ENCODE results near the gene ACBD6. TPM values are rescaled to one million over a fixed set of nuclear protein-coding genes. Genes with fewer than 3 reads are reported as not detected.
"Not testable (repeated sequence)": the region's sequence is repeated elsewhere in the genome, so short reads cannot be mapped to it uniquely, and the experiment has no call there.

ACBD6 gene
- total RNA-seq, 4 donors from 2014 or later: 31.3 to 43.1 (median 36.9) TPM

- 95 to 98% methylated on average over 8 of the region's 8 CpGs for WGBS, 2 donors
- no peak overlapping the region for H3K4me3 ChIP-seq (ENCODE audit: low read depth, poor library complexity, severe bottlenecking)
- intact Hi-C loops (cut with DNase I; ENCODE audit: low total_unique reads): loop anchor here (10.0 kb wide), 1 partner anchor 230 kb away; no protein-coding TSS in a partner anchor
- DNase-seq (ENCODE audit: low spot score in 2 of 2): no peak
- TF ChIP-seq POLR2A (IDR thresholded peaks at IDR 0.05) (no peak), CTCF (IDR thresholded peaks at IDR 0.05) (no peak)
These were observed 17.9 kb downstream of the ACBD6 start for GRCh38 chr1:180484490-180484889.

GRCh38 chr1:180482425-180483275, 19.7 kb downstream of the ACBD6 start:
- no peak overlapping the region for H3K4me3 ChIP-seq (ENCODE audit: low read depth, poor library complexity, severe bottlenecking)
- DNase-seq (ENCODE audit: low spot score in 2 of 2): no peak
- TF ChIP-seq POLR2A (IDR thresholded peaks at IDR 0.05) (no peak), CTCF (IDR thresholded peaks at IDR 0.05) (no peak)
- 23 to 24% methylated on average over 10 of the region's 10 CpGs for WGBS, 2 donors
- intact Hi-C loops (cut with DNase I; ENCODE audit: low total_unique reads): loop anchor here (10.0 kb wide), 1 partner anchor 228 kb away; no protein-coding TSS in a partner anchor

GRCh38 chr1:180470031-180470430, 32.3 kb downstream of the ACBD6 start:
- no peak for DNase-seq (ENCODE audit: low spot score in 2 of 2)
- 97 to 98% methylated on average over 1 of the region's 1 CpG for WGBS, 2 donors
- H3K4me3 ChIP-seq (ENCODE audit: low read depth, poor library complexity, severe bottlenecking): no peak overlapping the region
- intact Hi-C loops (cut with DNase I; ENCODE audit: low total_unique reads): no loop called here
- no peak for TF ChIP-seq CTCF (IDR thresholded peaks at IDR 0.05)
- no peak for TF ChIP-seq POLR2A (IDR thresholded peaks at IDR 0.05)

GRCh38 chr1:180468311-180468710, 34.1 kb downstream of the ACBD6 start:
- intact Hi-C loops (cut with DNase I; ENCODE audit: low total_unique reads): no loop called here
- H3K4me3 ChIP-seq (ENCODE audit: low read depth, poor library complexity, severe bottlenecking): no peak overlapping the region
- TF ChIP-seq POLR2A (IDR thresholded peaks at IDR 0.05) (no peak), CTCF (IDR thresholded peaks at IDR 0.05) (no peak)
- 95 to 97% methylated on average over 5 of the region's 5 CpGs for WGBS, 2 donors
- no peak for DNase-seq (ENCODE audit: low spot score in 2 of 2)

- H3K4me3 ChIP-seq (ENCODE audit: low read depth, poor library complexity, severe bottlenecking): no peak overlapping the region
- intact Hi-C loops (cut with DNase I; ENCODE audit: low total_unique reads): no loop called here
- TF ChIP-seq POLR2A (IDR thresholded peaks at IDR 0.05) (no peak), CTCF (IDR thresholded peaks at IDR 0.05) (no peak)
- 81 to 96% methylated on average over 3 of the region's 3 CpGs for WGBS, 2 donors
- DNase-seq (ENCODE audit: low spot score in 2 of 2): no peak
These were observed 40.3 kb downstream of the ACBD6 start for GRCh38 chr1:180462102-180462501.

- DNase-seq (ENCODE audit: low spot score in 2 of 2); intact Hi-C loops (cut with DNase I; ENCODE audit: low total_unique reads); H3K4me3 ChIP-seq (ENCODE audit: low read depth, poor library complexity, severe bottlenecking): not testable (repeated sequence)
- WGBS, 2 donors: 96 to 100% methylated on average over 4 of the region's 4 CpGs
These were observed 40.7 kb downstream of the ACBD6 start for GRCh38 chr1:180461682-180462081.

All from lower leg skin (tissue), 4 donors.